Adrenal gland (tissue), 12 donors: ENCODE data around the gene EPHB1. TPM values are rescaled to one million over a fixed set of nuclear protein-coding genes. Genes with fewer than 3 reads are reported as not detected.

ENCODE experiments used
- DNase-seq, 7 donors: peaks; one replicate each; pipeline ENCODE4 v3.0.0-alpha.2; 2019 to 2020
- H3K27ac ChIP-seq, 5 donors: fragments of 200-600 bp; sonication (generic) in 4 of 5; 1 replicate in 3 of 5; 2 replicates in 2 of 5; pipeline versions ENCODE4 v1.5.1 to v1.8.0; 2016 to 2020; ENCODE audit warnings: mild to moderate bottlenecking in 1 of 5
- H3K27me3 ChIP-seq: fragments of 200-600 bp; 2 replicates; pipeline ENCODE4 v1.8.0; 2021
- H3K36me3 ChIP-seq, 2 donors: fragments of 200-600 bp; replicated peaks in 1 of 2; 1 replicate in 1 of 2; 2 replicates in 1 of 2; pipeline versions ENCODE4 v1.5.1 to v1.8.0; 2018 to 2022
- H3K4me1 ChIP-seq, 2 donors: fragments of 200-600 bp; replicated peaks in 1 of 2; 1 replicate in 1 of 2; 2 replicates in 1 of 2; pipeline versions ENCODE4 v1.5.1 to v1.8.0; 2018 to 2021
- H3K4me3 ChIP-seq, 4 donors: fragments of 200-600 bp; sonication (generic) in 3 of 4; one replicate each; pipeline ENCODE4 v1.5.1; 2016 to 2018
- H3K9me3 ChIP-seq, 3 donors: fragments of 200-600 bp; sonication (generic) in 1 of 3; replicated peaks in 1 of 3; 1 replicate in 2 of 3; 2 replicates in 1 of 3; pipeline versions ENCODE4 v1.5.1 to v1.8.0; 2016 to 2021
- POLR2A ChIP-seq, 2 donors: fragments of 450-650 bp; IDR thresholded peaks; one replicate each; pipeline ENCODE4 v1.6.1; 2017; ENCODE audit warnings: antibody characterized with exemption in 2 of 2, mild to moderate bottlenecking in 2 of 2, moderate library complexity in 1 of 2
- WGBS, 4 donors: extraction: QIAGEN DNeasy Blood & Tissue Kit in 2 of 4; methylation state at CpG; one replicate each; pipeline versions ENCODE4 v1.1.5 to v1.1.7; 2013 to 2017; 5-methylcytosine and 5-hydroxymethylcytosine counted together
- intact Hi-C, 2 donors: fragments of 100-400 bp; cut with DNase I; formaldehyde crosslinking; loops; one replicate each; pipeline versions ENCODE4 v1.14.1 to v1.15.0; 2022 to 2023
- polyA plus RNA-seq, 3 donors: library from polyadenylated mRNA; stranded (reverse); fragments of 200-250 nt in 2 of 3; fragments of 350-450 nt in 1 of 3; fragmentation: Illumina TruSeq in 1 of 3; extraction: RNeasy Lipid Tissue Mini Kit (QIAGEN cat#74804) in 1 of 3; gene quantifications; one replicate each; pipeline ENCODE4 v1.2.3, GENCODE V29; 2013 to 2014
- total RNA-seq, 9 donors: library from RNA; depleted of rRNA in 4 of 9; stranded (reverse); fragments of >200 nt in 4 of 9; fragments of 120-200 nt in 1 of 9; fragmentation: NEBNext Ultra II Directional in 1 of 9; extraction: Animal tissue kit (Norgen Biotek cat#: 25700) in 1 of 9; gene quantifications; one replicate each; pipeline versions ENCODE4 v1.1.0 to v1.2.4, GENCODE V29; 2013 to 2023
- TF ChIP-seq, protein P1 (sequence below), 6 experiments: fragments of 450-650 bp in 4 of 6; fragments of 200-600 bp in 2 of 6; sonication (generic) in 1 of 6; IDR thresholded peaks; 1 replicate in 5 of 6; 2 replicates in 1 of 6; pipeline versions ENCODE4 v1.5.1 to v1.8.0; 2016 to 2021; ENCODE audit warnings: antibody characterized with exemption in 6 of 6, mild to moderate bottlenecking in 2 of 6, moderate library complexity in 1 of 6
- donor health status: healthy with polysubstance abuse.
- donor health status: Bipolar disorder and iron deficiency.
- donor health status: DM: yes; HTN: yes; CAD: no.
- donor health status: DM: no; HTN: no; CAD: no.
- donor health status: DM: no; HTN: no; CAD: no.
- donor health status: DM: yes; HTN: yes; CAD: no.

EPHB1 gene
- total and polyA plus RNA-seq, 12 donors, result 0.10 to 3.4 (median 0.98) TPM

DNA sequence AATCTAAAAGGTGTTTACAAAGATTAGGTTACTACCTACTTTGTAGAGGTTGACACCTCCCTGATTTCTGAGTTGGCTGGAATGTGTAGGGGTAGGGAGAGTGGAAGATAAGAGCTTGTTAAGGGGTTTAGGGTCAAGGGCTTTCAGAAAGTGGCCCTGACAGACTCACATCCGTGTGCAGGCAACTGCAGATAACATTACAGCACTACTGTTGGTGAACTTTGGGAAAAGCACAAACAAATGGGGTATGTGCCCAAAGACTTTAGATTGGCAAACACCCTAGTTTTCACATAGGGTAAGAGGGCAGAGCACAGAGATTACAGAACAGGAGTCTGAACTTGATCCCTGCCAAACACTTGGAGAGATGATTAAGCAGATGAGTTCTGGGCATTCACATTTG lies 375.7 kb downstream of the EPHB1 start:
- H3K36me3 ChIP-seq, result no peaks in the 10 kb centered on the region
- intact Hi-C loops, result no loop called here
- H3K4me1 ChIP-seq, result no peaks in the 10 kb centered on the region
- H3K27me3 ChIP-seq, result no peaks in the 10 kb centered on the region
- no peak overlapping the region for H3K27ac ChIP-seq
- H3K9me3 ChIP-seq, result no peaks in the 10 kb centered on the region
- 23 to 41% (median 30%) methylated on average over 1 of the region's 1 CpG for WGBS, 4 donors
- H3K4me3 ChIP-seq, result no peak overlapping the region
- TF ChIP-seq, protein P1, sequence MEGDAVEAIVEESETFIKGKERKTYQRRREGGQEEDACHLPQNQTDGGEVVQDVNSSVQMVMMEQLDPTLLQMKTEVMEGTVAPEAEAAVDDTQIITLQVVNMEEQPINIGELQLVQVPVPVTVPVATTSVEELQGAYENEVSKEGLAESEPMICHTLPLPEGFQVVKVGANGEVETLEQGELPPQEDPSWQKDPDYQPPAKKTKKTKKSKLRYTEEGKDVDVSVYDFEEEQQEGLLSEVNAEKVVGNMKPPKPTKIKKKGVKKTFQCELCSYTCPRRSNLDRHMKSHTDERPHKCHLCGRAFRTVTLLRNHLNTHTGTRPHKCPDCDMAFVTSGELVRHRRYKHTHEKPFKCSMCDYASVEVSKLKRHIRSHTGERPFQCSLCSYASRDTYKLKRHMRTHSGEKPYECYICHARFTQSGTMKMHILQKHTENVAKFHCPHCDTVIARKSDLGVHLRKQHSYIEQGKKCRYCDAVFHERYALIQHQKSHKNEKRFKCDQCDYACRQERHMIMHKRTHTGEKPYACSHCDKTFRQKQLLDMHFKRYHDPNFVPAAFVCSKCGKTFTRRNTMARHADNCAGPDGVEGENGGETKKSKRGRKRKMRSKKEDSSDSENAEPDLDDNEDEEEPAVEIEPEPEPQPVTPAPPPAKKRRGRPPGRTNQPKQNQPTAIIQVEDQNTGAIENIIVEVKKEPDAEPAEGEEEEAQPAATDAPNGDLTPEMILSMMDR (IDR thresholded peaks at IDR 0.05), result no peak
- TF ChIP-seq POLR2A (IDR thresholded peaks at IDR 0.05), result no peak
- DNase-seq, result no peak

DNA sequence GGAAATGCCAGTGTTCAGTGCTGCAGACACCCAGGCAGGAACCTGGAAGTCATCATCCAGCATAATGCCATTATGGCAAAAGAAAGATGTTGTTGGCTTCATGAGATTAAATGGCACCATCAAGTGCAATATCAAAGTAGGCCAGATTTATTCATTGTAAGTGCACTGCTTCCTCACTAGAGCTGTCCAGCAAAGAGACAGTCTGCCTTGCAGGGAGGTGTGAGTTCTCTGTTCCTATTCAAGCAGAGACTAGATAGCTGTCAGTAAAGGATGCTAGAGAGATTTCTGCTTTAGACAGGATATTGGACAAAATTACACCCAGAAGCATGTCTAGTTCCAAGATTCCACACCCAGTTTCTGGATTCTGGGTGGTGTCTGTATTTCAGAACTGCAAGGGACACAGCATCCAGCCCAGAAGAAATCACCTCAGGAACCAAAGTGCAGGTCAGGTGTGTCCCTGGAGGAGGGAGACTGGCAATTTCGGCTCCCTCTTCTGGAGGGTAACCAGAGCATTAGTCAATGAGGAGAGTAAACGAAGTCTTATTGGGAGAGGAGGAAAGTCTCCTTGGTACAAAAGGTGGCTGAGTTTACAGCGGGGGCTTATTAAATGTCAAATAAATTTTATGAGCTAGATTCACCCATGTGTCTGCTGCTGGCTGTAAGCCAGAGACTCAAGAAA lies 377.3 kb downstream of the EPHB1 start:
- H3K27ac ChIP-seq, result no peak overlapping the region
- intact Hi-C loops, result no loop called here

DNA sequence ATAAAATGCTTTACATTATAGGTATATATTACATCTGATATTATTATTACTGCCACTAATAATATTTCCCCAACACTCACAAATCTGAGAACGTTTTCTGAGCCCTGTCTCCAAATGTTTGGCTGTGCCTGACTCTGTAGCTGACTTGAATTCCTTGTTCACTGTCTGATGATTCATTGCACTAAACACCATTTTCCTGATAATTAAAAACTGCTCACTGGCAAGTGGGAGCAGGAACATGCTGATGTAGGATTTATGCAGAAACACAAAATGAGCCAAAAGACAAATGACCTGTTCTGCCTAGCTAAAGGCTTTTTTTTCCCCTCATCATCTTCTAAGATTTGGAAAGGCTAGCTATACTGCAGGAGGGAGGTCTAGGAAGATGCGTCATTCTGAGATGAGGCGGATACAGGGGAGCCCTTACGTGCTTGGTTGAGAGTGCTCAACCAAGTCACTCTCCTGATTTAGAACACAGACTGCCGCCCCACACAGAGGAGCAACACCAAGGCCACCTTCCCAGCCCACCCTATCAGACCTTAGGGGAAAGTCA lies 380.7 kb downstream of the EPHB1 start:
- TF ChIP-seq, protein P1 (IDR thresholded peaks at IDR 0.05), result no peak
- no peak for TF ChIP-seq POLR2A (IDR thresholded peaks at IDR 0.05)
- no peak for DNase-seq
- Histone ChIP-seq H3K27ac (no peak overlapping the region), H3K4me3 (no peak overlapping the region), H3K36me3 (no peaks in the 10 kb centered on the region), H3K9me3 (no peaks in the 10 kb centered on the region), H3K4me1 (no peaks in the 10 kb centered on the region), H3K27me3 (no peaks in the 10 kb centered on the region)
- 52 to 69% (median 63%) methylated on average over 5 of the region's 5 CpGs for WGBS, 4 donors
- intact Hi-C loops, result no loop called here

More for the DNA sequence above, 377.3 kb downstream of the EPHB1 start:
- Histone ChIP-seq H3K4me1 (no peaks in the 10 kb centered on the region), H3K36me3 (no peaks in the 10 kb centered on the region), H3K4me3 (no peak overlapping the region), H3K27me3 (no peaks in the 10 kb centered on the region), H3K9me3 (no peaks in the 10 kb centered on the region)
- 56 to 72% (median 66%) methylated on average over 3 of the region's 3 CpGs for WGBS, 4 donors
- no peak for DNase-seq
- TF ChIP-seq POLR2A (IDR thresholded peaks at IDR 0.05), result no peak
- TF ChIP-seq, protein P1 (IDR thresholded peaks at IDR 0.05), result no peak

DNA sequence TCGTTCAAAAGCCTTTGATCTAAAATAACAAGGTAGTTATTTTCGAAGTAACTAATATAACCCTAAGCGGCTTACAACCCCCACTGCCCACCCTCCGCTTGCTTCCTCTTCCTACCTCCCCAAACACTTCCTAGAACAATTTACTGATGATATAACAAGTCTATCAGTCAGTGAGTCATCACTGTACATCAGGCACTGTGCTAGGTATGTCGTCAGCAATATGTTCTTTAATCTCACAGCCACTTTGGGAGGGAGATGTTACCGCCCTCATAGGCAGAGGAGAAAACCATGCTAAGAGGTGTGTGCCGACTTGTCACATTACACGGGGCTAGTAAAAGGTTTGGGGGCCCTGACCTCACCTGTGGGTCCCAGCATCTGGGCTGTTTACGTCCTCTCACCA lies 381.8 kb downstream of the EPHB1 start:
- H3K27me3 ChIP-seq, result no peaks in the 10 kb centered on the region
- TF ChIP-seq POLR2A (IDR thresholded peaks at IDR 0.05), result no peak
- TF ChIP-seq, protein P1 (IDR thresholded peaks at IDR 0.05), result no peak
- 79 to 87% (median 84%) methylated on average over 8 to 9 of the region's 9 CpGs for WGBS, 4 donors
- H3K27ac ChIP-seq, result no peak overlapping the region
- no peak for DNase-seq
- intact Hi-C loops, result no loop called here
- no peaks in the 10 kb centered on the region for H3K36me3 ChIP-seq
- H3K4me1 ChIP-seq, result no peaks in the 10 kb centered on the region
- H3K9me3 ChIP-seq, result no peaks in the 10 kb centered on the region
- H3K4me3 ChIP-seq, result no peak overlapping the region
